HepG2 (cell line): ENCODE measurements around the gene PARVB.

ENCODE experiments used
- ARID3A ChIP-seq: IDR thresholded peaks from 2 replicates; pipeline ENCODE4 v1.6.1; 2012; ENCODE audit warnings: low read depth, low read length, improper control_type of control experiment
- CBX5 ChIP-seq: sonication (generic); formaldehyde crosslinking; IDR thresholded peaks from 2 replicates; pipeline ENCODE4 v1.4.0; 2020; ENCODE audit warnings: missing genetic modification reagents, borderline replicate concordance
- PAF1 ChIP-seq: IDR thresholded peaks from 2 replicates; pipeline ENCODE4 v1.6.1; 2016; ENCODE audit warnings: missing genetic modification reagents, missing compliant biosample characterization
- POGZ ChIP-seq: sonication (generic); formaldehyde crosslinking; IDR thresholded peaks from 2 replicates; pipeline ENCODE4 v1.4.0; 2020; ENCODE audit warnings: mild to moderate bottlenecking, missing genetic modification reagents
- SMAD1 ChIP-seq: sonication (generic); formaldehyde crosslinking; IDR thresholded peaks from 2 replicates; pipeline ENCODE4 v1.4.0; 2020; ENCODE audit warnings: missing genetic modification reagents, low read depth, mild to moderate bottlenecking, borderline replicate concordance
- ZBTB7A ChIP-seq: sonication (generic); formaldehyde crosslinking; IDR thresholded peaks from 2 replicates; pipeline ENCODE4 v1.8.0; 2022; ENCODE audit warnings: mild to moderate bottlenecking, missing genetic modification reagents
- TF ChIP-seq, protein P1 (sequence below): sonication (generic); formaldehyde crosslinking; IDR thresholded peaks from 2 replicates; pipeline ENCODE4 v1.5.0; 2020; ENCODE audit warnings: mild to moderate bottlenecking, missing genetic modification reagents
- TF ChIP-seq, protein P2 (sequence below): sonication (generic); formaldehyde crosslinking; IDR thresholded peaks from 2 replicates; pipeline ENCODE4 v1.5.0; 2020; ENCODE audit warnings: mild to moderate bottlenecking, missing genetic modification reagents, moderate library complexity
- TF ChIP-seq, protein P3 (sequence below): IDR thresholded peaks from 2 replicates; pipeline ENCODE4 v1.6.1; 2016; ENCODE audit warnings: control low read depth
- TF ChIP-seq, protein P4 (sequence below): sonication (generic); formaldehyde crosslinking; conservative IDR thresholded peaks from 2 replicates; pipeline ENCODE4 v1.8.0; 2022; ENCODE audit warnings: missing genetic modification reagents

DNA sequence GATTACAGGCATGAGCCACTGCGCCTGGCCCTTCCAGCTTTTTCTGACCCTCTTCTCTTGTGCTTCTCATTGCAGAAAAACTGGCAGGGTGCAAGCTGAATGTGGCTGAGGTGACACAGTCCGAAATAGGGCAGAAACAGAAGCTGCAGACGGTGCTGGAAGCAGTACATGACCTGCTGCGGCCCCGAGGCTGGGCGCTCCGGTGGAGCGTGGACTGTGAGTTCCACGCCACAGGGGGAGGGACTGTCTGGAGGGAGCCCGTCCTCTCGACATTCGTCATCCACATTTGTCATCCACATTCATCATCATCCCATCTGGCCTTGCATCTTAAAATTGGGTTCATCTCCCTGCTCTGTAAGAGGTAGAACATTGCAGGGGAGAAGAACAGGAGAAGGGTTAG is 107.3 kb downstream of the PARVB start:
- TF ChIP-seq ZBTB7A (CRISPR knock-in tag) (no peak), CBX5 (CRISPR knock-in tag) (no peak), PAF1 (CRISPR knock-in tag) (no peak), POGZ (CRISPR knock-in tag) (no peak), ARID3A (no peak), SMAD1 (no peak)
- TF ChIP-seq, protein P1, sequence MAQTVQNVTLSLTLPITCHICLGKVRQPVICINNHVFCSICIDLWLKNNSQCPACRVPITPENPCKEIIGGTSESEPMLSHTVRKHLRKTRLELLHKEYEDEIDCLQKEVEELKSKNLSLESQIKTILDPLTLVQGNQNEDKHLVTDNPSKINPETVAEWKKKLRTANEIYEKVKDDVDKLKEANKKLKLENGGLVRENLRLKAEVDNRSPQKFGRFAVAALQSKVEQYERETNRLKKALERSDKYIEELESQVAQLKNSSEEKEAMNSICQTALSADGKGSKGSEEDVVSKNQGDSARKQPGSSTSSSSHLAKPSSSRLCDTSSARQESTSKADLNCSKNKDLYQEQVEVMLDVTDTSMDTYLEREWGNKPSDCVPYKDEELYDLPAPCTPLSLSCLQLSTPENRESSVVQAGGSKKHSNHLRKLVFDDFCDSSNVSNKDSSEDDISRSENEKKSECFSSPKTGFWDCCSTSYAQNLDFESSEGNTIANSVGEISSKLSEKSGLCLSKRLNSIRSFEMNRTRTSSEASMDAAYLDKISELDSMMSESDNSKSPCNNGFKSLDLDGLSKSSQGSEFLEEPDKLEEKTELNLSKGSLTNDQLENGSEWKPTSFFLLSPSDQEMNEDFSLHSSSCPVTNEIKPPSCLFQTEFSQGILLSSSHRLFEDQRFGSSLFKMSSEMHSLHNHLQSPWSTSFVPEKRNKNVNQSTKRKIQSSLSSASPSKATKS: no peak
- TF ChIP-seq, protein P2, sequence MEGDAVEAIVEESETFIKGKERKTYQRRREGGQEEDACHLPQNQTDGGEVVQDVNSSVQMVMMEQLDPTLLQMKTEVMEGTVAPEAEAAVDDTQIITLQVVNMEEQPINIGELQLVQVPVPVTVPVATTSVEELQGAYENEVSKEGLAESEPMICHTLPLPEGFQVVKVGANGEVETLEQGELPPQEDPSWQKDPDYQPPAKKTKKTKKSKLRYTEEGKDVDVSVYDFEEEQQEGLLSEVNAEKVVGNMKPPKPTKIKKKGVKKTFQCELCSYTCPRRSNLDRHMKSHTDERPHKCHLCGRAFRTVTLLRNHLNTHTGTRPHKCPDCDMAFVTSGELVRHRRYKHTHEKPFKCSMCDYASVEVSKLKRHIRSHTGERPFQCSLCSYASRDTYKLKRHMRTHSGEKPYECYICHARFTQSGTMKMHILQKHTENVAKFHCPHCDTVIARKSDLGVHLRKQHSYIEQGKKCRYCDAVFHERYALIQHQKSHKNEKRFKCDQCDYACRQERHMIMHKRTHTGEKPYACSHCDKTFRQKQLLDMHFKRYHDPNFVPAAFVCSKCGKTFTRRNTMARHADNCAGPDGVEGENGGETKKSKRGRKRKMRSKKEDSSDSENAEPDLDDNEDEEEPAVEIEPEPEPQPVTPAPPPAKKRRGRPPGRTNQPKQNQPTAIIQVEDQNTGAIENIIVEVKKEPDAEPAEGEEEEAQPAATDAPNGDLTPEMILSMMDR (CRISPR knock-in tag): no peak
- TF ChIP-seq, protein P3, sequence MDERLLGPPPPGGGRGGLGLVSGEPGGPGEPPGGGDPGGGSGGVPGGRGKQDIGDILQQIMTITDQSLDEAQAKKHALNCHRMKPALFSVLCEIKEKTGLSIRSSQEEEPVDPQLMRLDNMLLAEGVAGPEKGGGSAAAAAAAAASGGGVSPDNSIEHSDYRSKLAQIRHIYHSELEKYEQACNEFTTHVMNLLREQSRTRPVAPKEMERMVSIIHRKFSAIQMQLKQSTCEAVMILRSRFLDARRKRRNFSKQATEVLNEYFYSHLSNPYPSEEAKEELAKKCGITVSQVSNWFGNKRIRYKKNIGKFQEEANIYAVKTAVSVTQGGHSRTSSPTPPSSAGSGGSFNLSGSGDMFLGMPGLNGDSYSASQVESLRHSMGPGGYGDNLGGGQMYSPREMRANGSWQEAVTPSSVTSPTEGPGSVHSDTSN (CRISPR knock-in tag): no peak
- TF ChIP-seq, protein P4, sequence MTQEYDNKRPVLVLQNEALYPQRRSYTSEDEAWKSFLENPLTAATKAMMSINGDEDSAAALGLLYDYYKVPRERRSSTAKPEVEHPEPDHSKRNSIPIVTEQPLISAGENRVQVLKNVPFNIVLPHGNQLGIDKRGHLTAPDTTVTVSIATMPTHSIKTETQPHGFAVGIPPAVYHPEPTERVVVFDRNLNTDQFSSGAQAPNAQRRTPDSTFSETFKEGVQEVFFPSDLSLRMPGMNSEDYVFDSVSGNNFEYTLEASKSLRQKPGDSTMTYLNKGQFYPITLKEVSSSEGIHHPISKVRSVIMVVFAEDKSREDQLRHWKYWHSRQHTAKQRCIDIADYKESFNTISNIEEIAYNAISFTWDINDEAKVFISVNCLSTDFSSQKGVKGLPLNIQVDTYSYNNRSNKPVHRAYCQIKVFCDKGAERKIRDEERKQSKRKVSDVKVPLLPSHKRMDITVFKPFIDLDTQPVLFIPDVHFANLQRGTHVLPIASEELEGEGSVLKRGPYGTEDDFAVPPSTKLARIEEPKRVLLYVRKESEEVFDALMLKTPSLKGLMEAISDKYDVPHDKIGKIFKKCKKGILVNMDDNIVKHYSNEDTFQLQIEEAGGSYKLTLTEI: no peak
